ENCODE results near the gene OSTC.

- TF ChIP-seq POLR2AphosphoS5 (IDR thresholded peaks at IDR 0.05; ENCODE audit: low read depth, low read length) (no peak), POLR2A (IDR thresholded peaks at IDR 0.05; ENCODE audit: low read depth, low read length) (no peak), TAF1 (IDR thresholded peaks at IDR 0.05; ENCODE audit: low read depth, low read length) (no peak), SPI1 (IDR thresholded peaks at IDR 0.05; ENCODE audit: low read depth, low read length) (no peak)
Observed at GRCh38 chr4:108709234-108709633, 58.8 kb downstream of the OSTC start.
